K562 (cell line): ENCODE results near the gene NHSL2.

Source experiments
- CBX3 ChIP-seq, 2 experiments: IDR thresholded peaks; 1 replicate in 1 of 2; 2 replicates in 1 of 2; pipeline ENCODE4 v1.6.1; 2012; ENCODE audit warnings: inconsistent platforms in 2 of 2, low read length in 2 of 2, borderline replicate concordance in 1 of 2, control low read depth in 1 of 2
- EGR1 ChIP-seq: fragments of 450-650 bp; conservative IDR thresholded peaks from 2 replicates; pipeline ENCODE4 v1.6.1; 2017; ENCODE audit warnings: mild to moderate bottlenecking
- RBM22 ChIP-seq: fragments of 200-400 bp; formaldehyde crosslinking; IDR thresholded peaks from 2 replicates; pipeline ENCODE4 v1.6.1; 2018; ENCODE audit warnings: low read length, low read depth; ENCODE audit not compliant: poor library complexity, severe bottlenecking
- TCF7 ChIP-seq: sonication (generic); IDR thresholded peaks from 2 replicates; pipeline ENCODE4 v1.6.1; 2016; ENCODE audit warnings: antibody characterized with exemption, borderline replicate concordance
- ZNF41 ChIP-seq: fragments of 250-450 bp; sonication (Bioruptor Pico); conservative IDR thresholded peaks from 2 replicates; pipeline ENCODE4 v1.4.0; 2020; ENCODE audit warnings: mild to moderate bottlenecking
- TF ChIP-seq, protein P1 (sequence below): fragments of 450-650 bp; conservative IDR thresholded peaks from 2 replicates; pipeline ENCODE4 v1.6.1; 2016; ENCODE audit warnings: missing genetic modification characterization, low read depth, mild to moderate bottlenecking, missing compliant biosample characterization, moderate library complexity
- TF ChIP-seq, protein P2 (sequence below): fragments of 450-650 bp; formaldehyde crosslinking; IDR thresholded peaks from 2 replicates; pipeline ENCODE4 v1.4.0; 2020; ENCODE audit warnings: mild to moderate bottlenecking
- TF ChIP-seq, protein P3 (sequence below), 3 experiments: IDR thresholded peaks in 2 of 3; conservative IDR thresholded peaks in 1 of 3; 2 replicates each; pipeline ENCODE4 v1.5.1; 2011 to 2012; ENCODE audit warnings: low read length in 3 of 3, mild to moderate bottlenecking in 3 of 3, control low read depth in 2 of 3, improper control_type of control experiment in 1 of 3, inconsistent platforms in 1 of 3, low read depth in 1 of 3, mixed read lengths in 1 of 3, moderate library complexity in 1 of 3; ENCODE audit not compliant: insufficient read depth in 2 of 3
- TF ChIP-seq, protein P4 (sequence below): sonication (generic); formaldehyde crosslinking; IDR thresholded peaks from 2 replicates; pipeline ENCODE4 v1.8.1; 2022; ENCODE audit warnings: missing genetic modification reagents

DNA sequence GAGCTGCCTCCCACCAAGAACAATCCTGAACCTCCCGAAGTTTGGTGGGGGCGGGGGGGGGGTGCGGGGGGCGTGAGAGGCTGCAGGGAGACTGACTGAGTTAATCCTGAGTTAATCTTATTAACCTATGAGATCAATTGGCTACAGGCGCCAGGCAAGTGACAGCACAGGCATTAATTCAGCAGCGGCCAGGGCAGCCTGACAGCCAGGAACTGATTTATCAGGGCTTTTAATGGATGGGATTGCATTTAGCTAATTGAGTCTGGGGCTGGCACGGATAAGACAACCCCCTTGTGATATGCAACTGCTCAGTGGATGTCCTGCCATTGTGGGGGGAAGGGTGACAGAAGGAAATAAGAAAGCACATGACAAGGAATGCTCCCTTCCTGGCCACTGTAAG lies 204.7 kb downstream of the NHSL2 start:
- TF ChIP-seq, protein P1, sequence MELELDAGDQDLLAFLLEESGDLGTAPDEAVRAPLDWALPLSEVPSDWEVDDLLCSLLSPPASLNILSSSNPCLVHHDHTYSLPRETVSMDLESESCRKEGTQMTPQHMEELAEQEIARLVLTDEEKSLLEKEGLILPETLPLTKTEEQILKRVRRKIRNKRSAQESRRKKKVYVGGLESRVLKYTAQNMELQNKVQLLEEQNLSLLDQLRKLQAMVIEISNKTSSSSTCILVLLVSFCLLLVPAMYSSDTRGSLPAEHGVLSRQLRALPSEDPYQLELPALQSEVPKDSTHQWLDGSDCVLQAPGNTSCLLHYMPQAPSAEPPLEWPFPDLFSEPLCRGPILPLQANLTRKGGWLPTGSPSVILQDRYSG (tag), result no peak
- no peak for TF ChIP-seq TCF7
- TF ChIP-seq, protein P2, sequence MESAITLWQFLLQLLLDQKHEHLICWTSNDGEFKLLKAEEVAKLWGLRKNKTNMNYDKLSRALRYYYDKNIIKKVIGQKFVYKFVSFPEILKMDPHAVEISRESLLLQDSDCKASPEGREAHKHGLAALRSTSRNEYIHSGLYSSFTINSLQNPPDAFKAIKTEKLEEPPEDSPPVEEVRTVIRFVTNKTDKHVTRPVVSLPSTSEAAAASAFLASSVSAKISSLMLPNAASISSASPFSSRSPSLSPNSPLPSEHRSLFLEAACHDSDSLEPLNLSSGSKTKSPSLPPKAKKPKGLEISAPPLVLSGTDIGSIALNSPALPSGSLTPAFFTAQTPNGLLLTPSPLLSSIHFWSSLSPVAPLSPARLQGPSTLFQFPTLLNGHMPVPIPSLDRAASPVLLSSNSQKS (CRISPR knock-in tag), result no peak
- TF ChIP-seq, protein P3, sequence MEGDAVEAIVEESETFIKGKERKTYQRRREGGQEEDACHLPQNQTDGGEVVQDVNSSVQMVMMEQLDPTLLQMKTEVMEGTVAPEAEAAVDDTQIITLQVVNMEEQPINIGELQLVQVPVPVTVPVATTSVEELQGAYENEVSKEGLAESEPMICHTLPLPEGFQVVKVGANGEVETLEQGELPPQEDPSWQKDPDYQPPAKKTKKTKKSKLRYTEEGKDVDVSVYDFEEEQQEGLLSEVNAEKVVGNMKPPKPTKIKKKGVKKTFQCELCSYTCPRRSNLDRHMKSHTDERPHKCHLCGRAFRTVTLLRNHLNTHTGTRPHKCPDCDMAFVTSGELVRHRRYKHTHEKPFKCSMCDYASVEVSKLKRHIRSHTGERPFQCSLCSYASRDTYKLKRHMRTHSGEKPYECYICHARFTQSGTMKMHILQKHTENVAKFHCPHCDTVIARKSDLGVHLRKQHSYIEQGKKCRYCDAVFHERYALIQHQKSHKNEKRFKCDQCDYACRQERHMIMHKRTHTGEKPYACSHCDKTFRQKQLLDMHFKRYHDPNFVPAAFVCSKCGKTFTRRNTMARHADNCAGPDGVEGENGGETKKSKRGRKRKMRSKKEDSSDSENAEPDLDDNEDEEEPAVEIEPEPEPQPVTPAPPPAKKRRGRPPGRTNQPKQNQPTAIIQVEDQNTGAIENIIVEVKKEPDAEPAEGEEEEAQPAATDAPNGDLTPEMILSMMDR (IDR thresholded peaks at IDR 0.05 in 2 of 3, conservative IDR thresholded peaks at IDR 0.05 in 1 of 3; ENCODE audit: insufficient read depth in 2 of 3, low read depth in 1 of 3, low read length in 3 of 3), result no peak
- no peak for TF ChIP-seq CBX3 (IDR thresholded peaks at IDR 0.05; ENCODE audit: borderline replicate concordance in 1 of 2, low read length in 2 of 2)
- TF ChIP-seq ZNF41 (CRISPR knock-in tag), result no peak
- TF ChIP-seq, protein P4, sequence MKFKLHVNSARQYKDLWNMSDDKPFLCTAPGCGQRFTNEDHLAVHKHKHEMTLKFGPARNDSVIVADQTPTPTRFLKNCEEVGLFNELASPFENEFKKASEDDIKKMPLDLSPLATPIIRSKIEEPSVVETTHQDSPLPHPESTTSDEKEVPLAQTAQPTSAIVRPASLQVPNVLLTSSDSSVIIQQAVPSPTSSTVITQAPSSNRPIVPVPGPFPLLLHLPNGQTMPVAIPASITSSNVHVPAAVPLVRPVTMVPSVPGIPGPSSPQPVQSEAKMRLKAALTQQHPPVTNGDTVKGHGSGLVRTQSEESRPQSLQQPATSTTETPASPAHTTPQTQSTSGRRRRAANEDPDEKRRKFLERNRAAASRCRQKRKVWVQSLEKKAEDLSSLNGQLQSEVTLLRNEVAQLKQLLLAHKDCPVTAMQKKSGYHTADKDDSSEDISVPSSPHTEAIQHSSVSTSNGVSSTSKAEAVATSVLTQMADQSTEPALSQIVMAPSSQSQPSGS (CRISPR knock-in tag), result no peak
- TF ChIP-seq EGR1, result no peak
- TF ChIP-seq RBM22, result no peak
